ENCODE results near the gene FGD2. TPM values are rescaled to one million over a fixed set of nuclear protein-coding genes. Genes with fewer than 3 reads are reported as not detected.
A peak's percentile ranks its signal among the peaks of the same experiment; 100 is the strongest.

FGD2 gene
- total and polyA plus RNA-seq, 2 of the 8 experiments (the other 6 are each of a cell fraction or from before 2014, with no cell fraction given): 0.12 to 0.32 TPM

DNA sequence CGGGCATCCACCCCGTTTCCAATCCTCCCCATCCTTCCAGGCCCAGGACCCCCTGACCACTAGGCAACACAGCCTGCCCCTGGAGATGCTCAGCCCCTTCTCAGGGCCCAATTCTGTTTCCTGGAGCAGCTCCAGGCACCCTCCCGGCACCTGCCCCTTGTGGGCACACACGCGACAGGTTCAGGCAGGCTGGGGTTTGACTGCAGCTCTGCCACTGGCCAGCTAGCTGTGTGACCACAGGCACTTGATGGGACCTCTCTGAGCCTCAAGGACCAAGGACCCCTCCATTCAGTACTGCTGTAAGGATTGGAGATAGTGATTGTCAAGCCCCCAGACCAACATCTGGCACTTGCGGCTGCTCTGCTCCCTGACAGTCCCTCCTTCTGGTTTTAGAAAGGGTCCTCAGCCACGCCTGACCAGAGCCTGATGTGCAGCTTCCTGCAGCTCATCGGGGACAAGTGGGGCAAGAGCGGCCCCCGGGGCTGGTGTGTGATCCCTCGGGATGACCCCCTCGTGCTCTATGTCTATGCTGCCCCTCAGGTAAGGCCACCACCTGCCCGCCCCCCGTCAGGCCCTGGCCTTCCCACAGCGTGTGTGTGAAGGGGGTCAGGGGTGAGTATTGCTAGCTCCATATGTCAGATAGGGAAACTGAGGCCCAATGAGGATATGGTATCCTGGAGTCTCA, 21.7 kb downstream of the FGD2 start:
- no peak overlapping the region for H3K18ac ChIP-seq (ENCODE audit: extremely low read depth, low read length)
- no peak overlapping the region for H3K4ac ChIP-seq (replicated peaks; ENCODE audit: insufficient read length, low read depth, low read length)
- H3K56ac ChIP-seq (replicated peaks; ENCODE audit: insufficient read length, low read depth, low read length): no peak overlapping the region
- 0 out of 2 replicates have a peak overlapping the region, but pooled peaks have one; percentile 15 for H4K8ac ChIP-seq (ENCODE audit: extremely low read depth, insufficient read depth, low read length)
- DNase-seq (ENCODE audit: low read depth in 1 of 2, low spot score in 2 of 2) (no peak), FAIRE-seq (no peak)
- H3K14ac ChIP-seq (ENCODE audit: insufficient read length): no peak overlapping the region
- H2AK5ac ChIP-seq (ENCODE audit: low read depth, low read length): no peak overlapping the region
- H3K79me1 ChIP-seq (ENCODE audit: low read depth, low read length): no peaks in the 10 kb centered on the region
- H3K9ac ChIP-seq (replicated peaks in 1 of 4; ENCODE audit: extremely low read depth in 1 of 4, low read depth in 3 of 4, low read length in 3 of 4): no peak overlapping the region
- no peak overlapping the region for H4K5ac ChIP-seq (ENCODE audit: insufficient read length, low read depth, low read length)
- POLR2A ChIA-PET (ENCODE audit: partially characterized antibody): interaction anchor here (1.0 kb wide), 1 partner anchor 149 kb away, joined by 4 read pairs; no protein-coding TSS in a partner anchor
- no peaks in the 10 kb centered on the region for H3K27me3 ChIP-seq (replicated peaks in 1 of 4; ENCODE audit: control insufficient read depth in 3 of 4, extremely low read depth in 1 of 4, insufficient read depth in 3 of 4, low read length in 3 of 4)
- no peak overlapping the region for H3K4me3 ChIP-seq (ENCODE audit: extremely low read depth in 1 of 4, insufficient read depth in 2 of 4, low read depth in 3 of 4, low read length in 4 of 4)
- no peak overlapping the region for H3K23ac ChIP-seq (ENCODE audit: insufficient read length)
- H3K36me3 ChIP-seq (ENCODE audit: control insufficient read depth in 2 of 4, insufficient read depth in 4 of 4, low read length in 3 of 4): no peaks in the 10 kb centered on the region
- H3K23me2 ChIP-seq (ENCODE audit: low read depth, low read length): no peaks in the 10 kb centered on the region
- peaks cover 0 to 9% of the 10 kb centered on the region in 2 experiments; a peak in 2 of 4 replicates for H3K9me3 ChIP-seq (ENCODE audit: insufficient read depth in 2 of 2, low read depth in 1 of 2, low read length in 1 of 2)
- H3K79me2 ChIP-seq (ENCODE audit: control insufficient read depth in 1 of 2, insufficient read depth in 2 of 2, low read length in 2 of 2): no peaks in the 10 kb centered on the region
- H3K4me1 ChIP-seq (replicated peaks in 1 of 4; ENCODE audit: control insufficient read depth in 3 of 4, insufficient read depth in 4 of 4, low read length in 3 of 4): no peaks in the 10 kb centered on the region; a peak in 2 of 7 replicates
- H3K4me2 ChIP-seq (ENCODE audit: insufficient read depth in 1 of 2, low read depth in 2 of 2, low read length in 2 of 2): no peak overlapping the region
- no peak overlapping the region for H2BK20ac ChIP-seq (ENCODE audit: low read length)
- H2BK12ac ChIP-seq (ENCODE audit: low read depth, low read length): no peak overlapping the region
- H2BK15ac ChIP-seq (ENCODE audit: low read length): no peak overlapping the region
- no peak overlapping the region for H2BK5ac ChIP-seq (ENCODE audit: low read depth, low read length)
- CTCF ChIA-PET (ENCODE audit: partially characterized antibody): interaction anchor here (0.7 to 28.1 kb wide), 14 partner anchors 7 to 287 kb away, joined by 3 to 866 read pairs (median 4); partner anchors contain the start of genes C6orf89 and PIM1
- H4K91ac ChIP-seq (replicated peaks; ENCODE audit: insufficient read length, low read length): no peak overlapping the region
- no peaks in the 10 kb centered on the region for H4K20me1 ChIP-seq (replicated peaks in 1 of 2; ENCODE audit: control insufficient read depth in 1 of 2, insufficient read depth in 2 of 2, low read length in 2 of 2)
- WGBS, 2 experiments (ENCODE audit: extremely low coverage in 1 of 2, insufficient coverage in 1 of 2, insufficient read length in 1 of 2, insufficient replicate concordance in 2 of 2, low coverage in 1 of 2, low lambda C conversion rate in 2 of 2, missing lambda C conversion rate in 1 of 2): 91% methylated on average over 15 of the region's 15 CpGs; no CpG with 5 or more reads in 1 of the 2 experiments
- no peak overlapping the region for H2BK120ac ChIP-seq (replicated peaks; ENCODE audit: low read depth, low read length)
- H2AFZ ChIP-seq (ENCODE audit: low read length): no peak overlapping the region
- H3K27ac ChIP-seq (ENCODE audit: low read depth, low read length): no peak overlapping the region
- TF ChIP-seq MAFK (IDR thresholded peaks at IDR 0.05; ENCODE audit: low read depth, low read length): no peak
- TF ChIP-seq RNF2 (IDR thresholded peaks at IDR 0.05; ENCODE audit: borderline replicate concordance, low read depth, low read length, missing control alignments, poor library complexity, severe bottlenecking): no peak
- no peak for TF ChIP-seq CHD1 (IDR thresholded peaks at IDR 0.05; ENCODE audit: low read depth, low read length)
- no peak for TF ChIP-seq RXRA (IDR thresholded peaks at IDR 0.05; ENCODE audit: insufficient read depth, low read depth, low read length)
- TF ChIP-seq SP2 (IDR thresholded peaks at IDR 0.05; ENCODE audit: low read length): no peak
- TF ChIP-seq, protein P1, sequence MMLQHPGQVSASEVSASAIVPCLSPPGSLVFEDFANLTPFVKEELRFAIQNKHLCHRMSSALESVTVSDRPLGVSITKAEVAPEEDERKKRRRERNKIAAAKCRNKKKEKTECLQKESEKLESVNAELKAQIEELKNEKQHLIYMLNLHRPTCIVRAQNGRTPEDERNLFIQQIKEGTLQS (IDR thresholded peaks at IDR 0.05; ENCODE audit: insufficient read depth, low read depth, low read length): no peak
- TF ChIP-seq GTF2F1 (IDR thresholded peaks at IDR 0.05; ENCODE audit: borderline replicate concordance, low read depth, low read length): no peak
- no peak for TF ChIP-seq POU5F1 (IDR thresholded peaks at IDR 0.05; ENCODE audit: low read depth, low read length)
- TF ChIP-seq, protein P2, sequence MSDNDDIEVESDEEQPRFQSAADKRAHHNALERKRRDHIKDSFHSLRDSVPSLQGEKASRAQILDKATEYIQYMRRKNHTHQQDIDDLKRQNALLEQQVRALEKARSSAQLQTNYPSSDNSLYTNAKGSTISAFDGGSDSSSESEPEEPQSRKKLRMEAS (IDR thresholded peaks at IDR 0.05): no peak
- no peak for TF ChIP-seq JUND (IDR thresholded peaks at IDR 0.05; ENCODE audit: low read length)

Measured in H1 (cell line).